NT2/D1 (cell line): ENCODE measurements around the gene JMJD8.

Source experiments
- DNase-seq: peaks from one replicate; pipeline ENCODE4 v3.0.0-alpha.2; 2011; ENCODE audit warnings: low read depth, low spot score
- H3K27me3 ChIP-seq: 2 replicates; pipeline ENCODE4 v1.6.0; 2011; ENCODE audit warnings: mild to moderate bottlenecking; ENCODE audit not compliant: insufficient read length, insufficient read depth
- H3K36me3 ChIP-seq: 2 replicates; pipeline ENCODE4 v1.6.1; 2011; ENCODE audit warnings: mild to moderate bottlenecking, low read length, mixed read lengths; ENCODE audit not compliant: insufficient read depth, insufficient read length
- H3K4me1 ChIP-seq: 2 replicates; pipeline ENCODE4 v1.5.1; 2011; ENCODE audit not compliant: insufficient read depth, insufficient read length
- H3K4me3 ChIP-seq: 2 replicates; pipeline ENCODE4 v1.5.1; 2011; ENCODE audit warnings: low read depth; ENCODE audit not compliant: insufficient read length
- H3K9ac ChIP-seq: 2 replicates; pipeline ENCODE4 v1.6.0; 2011; ENCODE audit warnings: low read depth; ENCODE audit not compliant: insufficient read length
- H3K9me3 ChIP-seq: 2 replicates; pipeline ENCODE4 v1.5.1; 2011; ENCODE audit warnings: mild to moderate bottlenecking, low read length; ENCODE audit not compliant: insufficient read depth
- SUZ12 ChIP-seq: IDR thresholded peaks from 2 replicates; pipeline ENCODE4 v1.6.1; 2011; ENCODE audit not compliant: insufficient read length, insufficient read depth; ENCODE audit errors: extremely low read depth
- YY1 ChIP-seq: IDR thresholded peaks from 2 replicates; pipeline ENCODE4 v1.6.1; 2011; ENCODE audit not compliant: insufficient read length, insufficient read depth
- ZNF274 ChIP-seq: IDR thresholded peaks from 2 replicates; pipeline ENCODE4 v1.6.1; 2011; ENCODE audit warnings: mild to moderate bottlenecking, low read depth, low read length

JMJD8 gene

DNA sequence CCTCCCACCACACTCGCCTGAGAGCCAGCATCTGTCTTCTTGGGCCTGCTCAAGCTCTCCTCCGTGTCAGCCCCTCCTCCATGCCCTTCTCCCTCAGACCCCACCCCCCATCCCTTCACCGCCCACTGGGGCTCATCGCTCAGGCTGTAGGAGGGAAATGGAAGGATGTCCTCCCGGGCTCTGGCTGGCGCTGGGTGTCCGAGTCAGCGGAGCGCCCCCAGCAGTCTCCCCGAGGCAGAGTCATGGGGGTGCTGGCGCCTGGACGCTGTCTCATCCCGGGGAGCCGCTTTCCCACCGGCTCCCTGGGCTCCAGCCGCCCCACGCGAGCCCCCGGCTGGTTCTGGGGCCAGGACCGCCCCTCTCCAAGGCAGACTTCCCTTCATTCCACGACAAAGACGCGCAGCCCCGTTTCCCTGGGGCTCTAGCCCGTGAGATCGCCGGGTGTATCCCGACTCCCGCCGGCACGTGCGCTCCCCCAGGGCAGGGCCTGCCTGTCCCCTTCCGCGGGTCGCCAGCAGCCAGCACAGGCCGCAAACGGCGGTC, 36.4 kb upstream of the JMJD8 start:
- TF ChIP-seq ZNF274 (no peak), YY1 (no peak), SUZ12 (no peak)

DNA sequence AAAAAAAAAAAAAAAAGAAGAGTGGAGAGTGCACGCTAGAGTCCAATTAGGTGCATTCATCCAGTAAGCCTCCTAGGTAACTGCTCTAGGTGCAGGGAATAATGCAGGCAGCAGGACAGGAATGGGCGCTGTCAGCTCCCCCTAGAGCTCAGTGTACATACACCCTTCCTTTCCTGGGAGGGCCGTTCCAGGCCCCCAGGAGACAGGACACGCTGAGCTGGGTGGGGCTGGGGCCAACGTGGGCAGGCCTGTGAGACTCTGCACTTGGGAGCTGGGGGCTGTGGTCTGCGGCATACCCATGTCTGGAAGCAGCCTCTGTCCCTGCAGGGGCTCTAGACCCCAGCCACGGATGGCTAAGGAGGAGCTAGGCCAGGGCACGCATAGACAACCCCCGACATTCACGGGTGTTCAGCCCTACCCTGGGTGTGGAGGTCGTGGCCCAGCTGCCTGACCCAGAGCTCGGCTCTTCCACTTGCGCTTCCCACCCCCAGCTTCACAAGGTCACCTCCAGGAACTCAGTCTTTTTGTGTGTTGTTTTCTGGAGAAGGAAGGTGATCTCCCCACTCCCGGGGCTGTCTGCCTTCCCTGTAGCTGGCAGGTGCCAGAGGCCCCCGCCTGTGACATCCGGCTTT, 35.8 kb upstream of the JMJD8 start:
- Histone ChIP-seq H3K36me3 (peaks cover 14% of the 10 kb centered on the region), H3K27me3 (no peaks in the 10 kb centered on the region), H3K4me1 (peaks cover 41% of the 10 kb centered on the region), H3K4me3 (peak overlapping the region; percentile 88), H3K9me3 (no peaks in the 10 kb centered on the region; the same call in 1 of the 2 replicates), H3K9ac (peak overlapping the region; percentile 99)
- no peak for DNase-seq
- TF ChIP-seq ZNF274 (no peak), YY1 (no peak), SUZ12 (no peak)

More for the DNA sequence above, 36.4 kb upstream of the JMJD8 start:
- Histone ChIP-seq H3K36me3 (peaks cover 14% of the 10 kb centered on the region), H3K4me1 (peaks cover 42% of the 10 kb centered on the region), H3K4me3 (peak overlapping the region; percentile 88), H3K27me3 (no peaks in the 10 kb centered on the region), H3K9me3 (no peaks in the 10 kb centered on the region; the same call in 1 of the 2 replicates), H3K9ac (peak overlapping the region; percentile 99)
- peak; percentile 62 for DNase-seq

DNA sequence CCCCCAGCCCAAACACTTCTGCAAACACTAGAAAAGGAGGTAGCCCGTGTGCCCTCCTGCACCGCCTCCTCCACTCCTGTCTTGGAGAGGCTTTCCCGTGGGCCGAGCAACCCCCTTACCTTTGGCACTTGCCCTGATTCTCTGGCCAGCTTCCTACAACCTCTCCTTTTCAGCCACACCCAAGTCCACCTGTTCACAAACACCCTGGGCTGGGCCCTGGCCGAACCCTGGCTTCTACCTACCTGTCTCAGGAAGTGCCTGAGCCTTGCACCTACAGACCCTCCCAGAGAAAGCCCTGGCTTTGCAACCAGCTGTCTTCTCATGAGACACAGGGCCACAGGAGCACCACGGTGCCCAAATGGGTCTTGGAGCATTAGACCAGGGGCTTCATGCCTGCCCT, 34.8 kb upstream of the JMJD8 start:
- DNase-seq: no peak
- H3K4me3 ChIP-seq: no peak overlapping the region
- H3K4me1 ChIP-seq: peaks cover 48% of the 10 kb centered on the region
- TF ChIP-seq SUZ12 (no peak), ZNF274 (no peak), YY1 (no peak)
- peaks cover 14% of the 10 kb centered on the region for H3K36me3 ChIP-seq
- H3K9ac ChIP-seq: peak overlapping the region; percentile 76
- H3K9me3 ChIP-seq: no peaks in the 10 kb centered on the region; the same call in 1 of the 2 replicates
- H3K27me3 ChIP-seq: no peaks in the 10 kb centered on the region

DNA sequence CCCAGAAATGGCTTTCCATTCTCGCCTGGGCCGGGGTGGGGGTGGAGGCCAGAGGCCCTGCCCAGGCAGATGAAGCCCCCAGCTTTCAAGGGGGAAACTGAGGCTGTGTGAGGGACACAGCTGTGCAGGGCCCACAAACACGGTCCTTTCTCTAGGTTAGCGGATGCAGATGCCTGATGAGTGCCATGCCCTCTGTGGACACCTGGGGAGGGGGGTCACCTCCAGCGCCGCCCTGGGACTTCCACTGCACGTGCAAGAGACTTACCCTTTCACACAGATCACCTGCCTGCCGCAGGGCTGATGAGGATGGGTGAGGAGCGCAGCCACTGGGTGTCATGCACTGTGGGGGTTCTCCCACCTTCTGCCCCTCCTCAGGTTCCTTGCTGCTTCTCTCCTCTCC, 34.3 kb upstream of the JMJD8 start:
- H3K4me1 ChIP-seq: peaks cover 51% of the 10 kb centered on the region
- H3K27me3 ChIP-seq: no peaks in the 10 kb centered on the region
- no peak overlapping the region for H3K4me3 ChIP-seq
- no peaks in the 10 kb centered on the region; the same call in 1 of the 2 replicates for H3K9me3 ChIP-seq
- H3K36me3 ChIP-seq: peaks cover 12% of the 10 kb centered on the region
- no peak for DNase-seq
- peak overlapping the region; percentile 76 for H3K9ac ChIP-seq
- TF ChIP-seq YY1 (no peak), ZNF274 (no peak), SUZ12 (no peak)

DNA sequence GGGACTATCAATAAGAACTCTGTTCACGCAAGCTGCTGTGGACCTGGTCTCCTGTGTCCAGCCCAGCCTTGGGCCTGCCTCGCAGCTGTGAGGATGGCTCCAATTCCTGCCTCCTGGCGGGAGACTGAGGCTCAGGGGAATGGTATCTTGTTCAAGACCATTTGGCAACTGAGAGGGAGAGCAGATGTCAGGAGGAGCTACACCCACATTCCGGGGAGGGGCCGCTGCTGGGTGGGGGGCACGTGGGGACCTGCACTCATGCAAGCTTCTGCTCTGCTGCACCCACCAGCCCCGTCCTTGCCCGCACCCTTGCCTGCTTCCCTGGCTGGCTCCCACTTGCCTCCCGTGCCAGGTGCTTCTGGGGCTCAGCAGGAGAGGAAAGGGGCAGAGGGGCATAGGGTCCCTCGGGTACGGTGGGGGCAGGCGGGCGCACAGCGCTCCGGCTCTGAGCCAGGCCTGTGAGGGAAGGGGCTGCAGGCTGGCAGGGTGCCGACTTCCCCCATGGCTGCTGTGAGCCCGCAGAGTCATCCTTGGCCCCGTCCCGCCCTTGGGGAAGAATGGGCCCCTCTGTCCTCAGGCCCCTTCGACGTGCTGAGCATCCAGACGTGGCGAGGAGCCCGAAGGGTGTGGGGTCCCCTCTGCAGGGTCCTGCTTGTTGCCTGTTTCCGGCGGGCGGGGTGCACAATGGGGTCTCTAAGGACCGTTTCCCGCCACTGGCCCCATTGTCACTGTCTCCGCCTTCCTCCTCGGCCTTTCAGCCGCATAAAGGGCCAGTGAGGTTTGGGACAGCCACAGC, 33.5 kb upstream of the JMJD8 start:
- no peaks in the 10 kb centered on the region for H3K27me3 ChIP-seq
- peak overlapping the region; percentile 76 for H3K9ac ChIP-seq
- no peak for TF ChIP-seq ZNF274
- no peak for TF ChIP-seq SUZ12
- TF ChIP-seq YY1: no peak
- H3K36me3 ChIP-seq: peaks cover 4% of the 10 kb centered on the region
- peaks cover 51% of the 10 kb centered on the region for H3K4me1 ChIP-seq
- no peaks in the 10 kb centered on the region; the same call in 1 of the 2 replicates for H3K9me3 ChIP-seq
- H3K4me3 ChIP-seq: no peak overlapping the region
- no peak for DNase-seq

DNA sequence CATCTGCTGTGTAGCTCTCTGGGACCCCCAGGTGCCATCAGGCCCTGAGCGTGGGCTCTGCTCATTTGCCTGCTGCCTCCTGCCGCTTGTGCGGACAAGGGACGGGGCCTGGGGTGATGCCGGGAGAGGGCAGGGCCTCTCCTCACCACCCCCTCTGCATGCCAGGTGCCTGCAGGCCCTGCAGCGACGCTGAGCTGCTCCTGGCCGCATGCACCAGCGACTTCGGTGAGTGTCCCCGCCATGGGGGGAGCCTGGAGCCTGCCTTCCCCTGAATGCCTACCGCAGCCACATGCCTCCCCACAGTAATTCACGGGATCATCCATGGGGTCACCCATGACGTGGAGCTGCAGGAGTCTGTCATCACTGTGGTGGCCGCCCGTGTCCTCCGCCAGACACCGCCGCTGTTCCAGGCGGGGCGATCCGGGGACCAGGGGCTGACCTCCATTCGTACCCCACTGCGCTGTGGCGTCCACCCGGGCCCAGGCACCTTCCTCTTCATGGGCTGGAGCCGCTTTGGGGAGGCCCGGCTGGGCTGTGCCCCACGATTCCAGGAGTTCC, 32.7 kb upstream of the JMJD8 start:
- no peak for DNase-seq
- H3K4me1 ChIP-seq: peaks cover 51% of the 10 kb centered on the region
- TF ChIP-seq ZNF274 (no peak), YY1 (no peak), SUZ12 (no peak)
- H3K9ac ChIP-seq: peak overlapping the region; percentile 90
- peaks cover 2% of the 10 kb centered on the region for H3K36me3 ChIP-seq
- H3K9me3 ChIP-seq: no peaks in the 10 kb centered on the region
- no peak overlapping the region for H3K4me3 ChIP-seq
- H3K27me3 ChIP-seq: no peaks in the 10 kb centered on the region
